ENCODE data around the gene ISG20L2. TPM values are rescaled to one million over a fixed set of nuclear protein-coding genes. Genes with fewer than 3 reads are reported as not detected.

The ISG20L2 gene
- total RNA-seq, 2 experiments from 2014 or later = 69.9 to 78.5 TPM

Other genes with a start within 250 kb of the ISG20L2 start
- gene MEF2D, start 228.0 kb downstream of the ISG20L2 start, total RNA-seq = 10 to 100 TPM; 30.8 to 31.8 TPM
- 1 to 10 TPM; 8.6 to 9.3 TPM for gene IQGAP3, start 156.2 kb downstream of the ISG20L2 start, total RNA-seq
- 10 to 100 TPM in 1 of 2 experiments, 1 to 10 TPM in 1; 9.3 to 10.7 TPM for gene TTC24, start 149.0 kb downstream of the ISG20L2 start, total RNA-seq
- 10 to 100 TPM; 66.3 to 73.9 TPM for gene NAXE, start 137.0 kb downstream of the ISG20L2 start, total RNA-seq
- gene GPATCH4, start 127.3 kb downstream of the ISG20L2 start, total RNA-seq = 100 to 1,000 TPM; 109 to 113 TPM
- not detected for gene HAPLN2, start 109.4 kb downstream of the ISG20L2 start, total RNA-seq
- gene BCAN, start 86.6 kb downstream of the ISG20L2 start, total RNA-seq = not detected
- not detected for gene NES, start 51.4 kb downstream of the ISG20L2 start, total RNA-seq
- under 1 TPM; 0.78 to 0.89 TPM for gene CRABP2, start 23.2 kb downstream of the ISG20L2 start, total RNA-seq
- 10 to 100 TPM; 29.0 to 33.3 TPM for gene METTL25B, start 297 bp downstream of the ISG20L2 start, total RNA-seq
- 100 to 1,000 TPM; 115 to 122 TPM for gene MRPL24, start 12.3 kb upstream of the ISG20L2 start, total RNA-seq
- 100 to 1,000 TPM; 303 to 315 TPM for gene HDGF, start 22.9 kb upstream of the ISG20L2 start, total RNA-seq
- gene PRCC, start 38.8 kb upstream of the ISG20L2 start, total RNA-seq = 10 to 100 TPM; 90.3 to 99.2 TPM
- gene SH2D2A, start 88.1 kb upstream of the ISG20L2 start, total RNA-seq = 100 to 1,000 TPM; 233 to 237 TPM
- not detected for gene INSRR, start 130.4 kb upstream of the ISG20L2 start, total RNA-seq
- gene NTRK1, start 132.1 kb upstream of the ISG20L2 start, total RNA-seq = 1 to 10 TPM; 3.5 to 3.6 TPM
- under 1 TPM in 1 of 2 experiments, not detected in 1; 0.04 TPM for gene PEAR1, start 165.0 kb upstream of the ISG20L2 start, total RNA-seq
- gene LRRC71, start 191.9 kb upstream of the ISG20L2 start, total RNA-seq = not detected

Data from activated CD8-positive, alpha-beta memory T cell treated with anti-CD3 and anti-CD28 coated beads for 36 hours (primary cell).